ENCODE data around the gene CLK2. TPM values are rescaled to one million over a fixed set of nuclear protein-coding genes. Genes with fewer than 3 reads are reported as not detected.

CLK2 gene
- total RNA-seq, 1 experiment from 2014 or later = 72.6 TPM

- peak overlapping the region; percentile 95 for H3K4me2 ChIP-seq (ENCODE audit: low read length)
- peak overlapping the region; percentile 62 for H3K27ac ChIP-seq (ENCODE audit: low read depth, low read length)
- CTCF ChIA-PET = no interaction called here
- H4K20me1 ChIP-seq (ENCODE audit: insufficient read depth) = no peaks in the 10 kb centered on the region
- RAD21 ChIA-PET (ENCODE audit: low non-redundant PET in 1 of 2, low total read pairs in 2 of 2, uncharacterized antibody in 2 of 2, unreplicated experiment in 2 of 2) = no interaction called here
- POLR2A ChIA-PET = no interaction called here
- peaks cover 22 to 36% of the 10 kb centered on the region in 2 experiments; a peak in 3 of 4 replicates for H3K4me1 ChIP-seq (ENCODE audit: control insufficient read depth in 1 of 2, insufficient read depth in 2 of 2, low read length in 2 of 2)
- H3K9me3 ChIP-seq (ENCODE audit: control insufficient read depth in 1 of 2, insufficient read depth in 1 of 2, low read depth in 1 of 2, low read length in 2 of 2) = no peaks in the 10 kb centered on the region
- intact Hi-C loops (cut with micrococcal nuclease) = no loop called here
- H3K4me3 ChIP-seq (replicated peaks in 1 of 2; ENCODE audit: low read depth in 1 of 2, low read length in 2 of 2) = peak overlapping the region; percentile 75 to 84; a peak in 2 of 4 replicates
- ATAC-seq (no peak), DNase-seq (ENCODE audit: low read depth, low spot score) (no peak)
- TF ChIP-seq SRF (IDR thresholded peaks at IDR 0.05; ENCODE audit: low read depth) = no peak
- no peak for TF ChIP-seq ZFX (IDR thresholded peaks at IDR 0.05)
- H3K79me2 ChIP-seq (ENCODE audit: insufficient read depth, low read length) = peaks cover 23% of the 10 kb centered on the region
- H3K27me3 ChIP-seq (ENCODE audit: insufficient read depth, low read length) = no peaks in the 10 kb centered on the region
- peak overlapping the region; percentile 81; the same call in 1 of the 2 replicates for H3K9ac ChIP-seq (ENCODE audit: low read length)
- H2AFZ ChIP-seq (ENCODE audit: low read depth, low read length, poor library complexity, severe bottlenecking) = no peak overlapping the region
- H3K9me2 ChIP-seq (ENCODE audit: insufficient read depth) = no peaks in the 10 kb centered on the region
- peaks cover 7 to 12% of the 10 kb centered on the region in 2 experiments; a peak in 3 of 4 replicates for H3K36me3 ChIP-seq (ENCODE audit: control insufficient read depth in 1 of 2, insufficient read depth in 2 of 2, low read length in 2 of 2)
- BruUV-seq (replicated peaks) = no TSS peak
Measured at GRCh38 chr1:155256058-155256852, 17.0 kb downstream of the CLK2 start.

GRCh38 chr1:155255243-155256007 lies 17.9 kb downstream of the CLK2 start, which contains the start of gene ENTREP3:
TSS of gene ENTREP3 (minus strand) at chr1:155255483. CDS start at chr1:155254877, 606 bp downstream.
- BruUV-seq (replicated peaks) = no TSS peak
- POLR2A ChIA-PET = interaction anchor here (0.8 kb wide), 1 partner anchor 18 kb away, joined by 3 read pairs; the partner anchor contains the start of gene CLK2
- Histone ChIP-seq H2AFZ (ENCODE audit: low read depth, low read length, poor library complexity, severe bottlenecking) (no peak within 1 kb of the TSS), H4K20me1 (ENCODE audit: insufficient read depth) (no peaks in the 10 kb centered on the region), H3K9me2 (ENCODE audit: insufficient read depth) (no peaks in the 10 kb centered on the region), H3K4me2 (ENCODE audit: low read length) (peak within 1 kb of the TSS; percentile 95), H3K27ac (ENCODE audit: low read depth, low read length) (peak within 1 kb of the TSS; percentile 62), H3K9me3 (ENCODE audit: control insufficient read depth in 1 of 2, insufficient read depth in 1 of 2, low read depth in 1 of 2, low read length in 2 of 2) (no peaks in the 10 kb centered on the region), H3K79me2 (ENCODE audit: insufficient read depth, low read length) (peaks cover 14% of the 10 kb centered on the region; the same call in 1 of the 2 replicates), H3K4me1 (ENCODE audit: control insufficient read depth in 1 of 2, insufficient read depth in 2 of 2, low read length in 2 of 2) (peaks cover 16 to 35% of the 10 kb centered on the region in 2 experiments; a peak in 3 of 4 replicates), H3K36me3 (ENCODE audit: control insufficient read depth in 1 of 2, insufficient read depth in 2 of 2, low read length in 2 of 2) (peaks cover 7 to 12% of the 10 kb centered on the region in 2 experiments; a peak in 3 of 4 replicates), H3K4me3 (replicated peaks in 1 of 2; ENCODE audit: low read depth in 1 of 2, low read length in 2 of 2) (peak within 1 kb of the TSS; percentile 75 to 84), H3K9ac (ENCODE audit: low read length) (peak within 1 kb of the TSS; percentile 81), H3K27me3 (ENCODE audit: insufficient read depth, low read length) (no peaks in the 10 kb centered on the region)
- CTCF ChIA-PET = interaction anchor here (0.5 kb wide), 1 partner anchor 61 kb away, joined by 3 read pairs; no protein-coding TSS in a partner anchor
- intact Hi-C loops (cut with micrococcal nuclease) = no loop called here
- TF ChIP-seq SRF (IDR thresholded peaks at IDR 0.05; ENCODE audit: low read depth) (no peak), POLR2A (IDR thresholded peaks at IDR 0.05; ENCODE audit: borderline replicate concordance, extremely low read depth, insufficient read depth, insufficient read length) (no peak), CTCF (IDR thresholded peaks at IDR 0.05 in 2 of 3, conservative IDR thresholded peaks at IDR 0.05 in 1 of 3; ENCODE audit: borderline replicate concordance in 1 of 3, insufficient read depth in 1 of 3, low read depth in 2 of 3, low read length in 2 of 3) (0 out of 6 replicates have a peak, but pooled peaks of 1 of the 3 experiments have one; percentile 10), POLR2AphosphoS5 (IDR thresholded peaks at IDR 0.05; ENCODE audit: low read depth, low read length) (peak; percentile 93), CBX3 (IDR thresholded peaks at IDR 0.05; ENCODE audit: low read depth) (no peak), ZBTB33 (IDR thresholded peaks at IDR 0.05; ENCODE audit: extremely low read depth, insufficient replicate concordance, low read length) (no peak), ZFX (IDR thresholded peaks at IDR 0.05) (peak; percentile 59; the same call in 1 of the 2 replicates), TCF7L2 (IDR thresholded peaks at IDR 0.05; ENCODE audit: borderline replicate concordance, extremely low read depth, insufficient read depth, insufficient read length) (no peak), SP1 (IDR thresholded peaks at IDR 0.05; ENCODE audit: low read depth) (no peak), EZH2phosphoT487 (IDR thresholded peaks at IDR 0.05; ENCODE audit: borderline replicate concordance) (no peak), YY1 (IDR thresholded peaks at IDR 0.05; ENCODE audit: extremely low read depth, insufficient replicate concordance, low read depth, low read length) (peak; percentile 89)
- DNase-seq (ENCODE audit: low read depth, low spot score) (no peak), ATAC-seq (peak; percentile 78)
- RAD21 ChIA-PET (ENCODE audit: low non-redundant PET in 1 of 2, low total read pairs in 2 of 2, uncharacterized antibody in 2 of 2, unreplicated experiment in 2 of 2) = no interaction called here
